Body of pancreas (tissue), 4 donors: ENCODE measurements around the gene GALNT8.

Experiments
- POLR2A ChIP-seq, 3 donors: fragments of 450-650 bp; IDR thresholded peaks; one replicate each; pipeline ENCODE4 v1.6.1; 2016; ENCODE audit warnings: antibody characterized with exemption in 3 of 3, mild to moderate bottlenecking in 2 of 3
- TF ChIP-seq, protein P1 (sequence below), 7 experiments: fragments of 450-650 bp in 4 of 7; fragments of 200-600 bp in 3 of 7; sonication (generic) in 3 of 7; IDR thresholded peaks; one replicate each; pipeline ENCODE4 v1.5.1; 2016 to 2019; ENCODE audit warnings: antibody characterized with exemption in 7 of 7

DNA sequence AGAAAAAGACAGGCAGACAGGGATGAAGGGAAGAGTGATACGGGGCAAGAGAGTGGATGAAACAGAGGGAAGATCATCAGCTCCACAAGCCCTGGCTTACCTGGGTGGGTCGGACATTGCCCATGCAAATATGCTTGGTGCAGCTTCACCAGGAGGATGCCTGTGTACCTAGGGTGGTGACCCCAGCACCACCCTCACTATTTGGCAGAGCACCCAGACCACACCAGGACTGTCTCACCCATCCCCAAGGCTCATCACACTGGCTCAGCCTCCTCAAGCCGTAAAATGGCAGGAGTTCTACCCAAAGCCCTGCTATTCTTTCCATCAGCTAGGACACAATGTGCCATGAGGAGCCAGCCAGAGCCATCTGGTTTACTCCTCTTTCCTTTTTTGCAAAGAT, 3.0 kb downstream of the GALNT8 start:
- TF ChIP-seq POLR2A (IDR thresholded peaks at IDR 0.05): no peak
- TF ChIP-seq, protein P1, sequence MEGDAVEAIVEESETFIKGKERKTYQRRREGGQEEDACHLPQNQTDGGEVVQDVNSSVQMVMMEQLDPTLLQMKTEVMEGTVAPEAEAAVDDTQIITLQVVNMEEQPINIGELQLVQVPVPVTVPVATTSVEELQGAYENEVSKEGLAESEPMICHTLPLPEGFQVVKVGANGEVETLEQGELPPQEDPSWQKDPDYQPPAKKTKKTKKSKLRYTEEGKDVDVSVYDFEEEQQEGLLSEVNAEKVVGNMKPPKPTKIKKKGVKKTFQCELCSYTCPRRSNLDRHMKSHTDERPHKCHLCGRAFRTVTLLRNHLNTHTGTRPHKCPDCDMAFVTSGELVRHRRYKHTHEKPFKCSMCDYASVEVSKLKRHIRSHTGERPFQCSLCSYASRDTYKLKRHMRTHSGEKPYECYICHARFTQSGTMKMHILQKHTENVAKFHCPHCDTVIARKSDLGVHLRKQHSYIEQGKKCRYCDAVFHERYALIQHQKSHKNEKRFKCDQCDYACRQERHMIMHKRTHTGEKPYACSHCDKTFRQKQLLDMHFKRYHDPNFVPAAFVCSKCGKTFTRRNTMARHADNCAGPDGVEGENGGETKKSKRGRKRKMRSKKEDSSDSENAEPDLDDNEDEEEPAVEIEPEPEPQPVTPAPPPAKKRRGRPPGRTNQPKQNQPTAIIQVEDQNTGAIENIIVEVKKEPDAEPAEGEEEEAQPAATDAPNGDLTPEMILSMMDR (IDR thresholded peaks at IDR 0.05): no peak
